NCI-H526 (cell line): ENCODE measurements around the gene CD200.
"Not testable (repeated sequence)": the region's sequence is repeated elsewhere in the genome, so short reads cannot be mapped to it uniquely, and the experiment has no call there.

Experiments
- DNase-seq, 2 experiments: peaks; one replicate each; lab custom pipeline; 2025; lab: John Stamatoyannopoulos, UW

CD200 gene

DNA sequence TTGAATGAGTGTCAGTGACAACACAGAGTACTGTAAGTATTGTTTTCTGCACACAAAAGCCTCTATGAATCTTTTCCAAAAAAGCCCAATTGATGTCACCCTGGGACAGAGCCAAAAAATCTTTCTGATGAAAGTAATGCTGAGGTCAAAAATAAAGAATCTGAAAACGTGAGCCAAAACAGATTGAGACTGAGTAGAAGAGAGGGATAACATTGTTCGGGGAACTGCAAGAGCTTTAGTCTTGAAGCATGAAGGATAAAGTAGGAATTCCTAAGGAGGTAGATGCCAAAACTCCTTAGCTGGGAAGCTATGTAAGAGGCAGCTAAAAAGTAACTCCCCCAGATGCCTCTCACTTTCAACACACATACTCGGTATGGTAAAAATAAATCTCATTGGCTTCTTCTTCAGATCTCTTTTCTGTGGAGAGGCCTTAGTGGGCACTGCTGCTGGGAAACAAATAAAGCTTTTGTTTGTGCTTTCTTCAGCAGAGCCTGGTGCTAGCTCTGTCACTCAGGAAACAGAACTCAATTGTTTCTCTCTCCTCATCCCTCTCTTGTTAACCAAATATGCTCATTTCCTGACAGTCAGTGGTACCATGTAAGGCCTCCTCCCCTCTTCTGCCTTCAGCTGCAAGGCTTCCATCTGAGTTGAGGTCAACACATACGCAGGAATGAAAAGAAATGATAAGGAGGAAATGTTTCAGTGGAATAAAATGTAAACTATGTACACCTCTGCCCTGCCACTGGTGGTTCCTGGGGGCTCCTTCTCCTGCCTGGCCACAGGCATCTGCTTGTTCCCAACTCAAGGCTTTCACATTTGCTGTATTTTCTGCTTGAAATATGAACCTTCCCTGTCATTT is 58.1 kb downstream of the CD200 start:
- peak in 1 of 2 experiments; percentile 9 for DNase-seq

DNA sequence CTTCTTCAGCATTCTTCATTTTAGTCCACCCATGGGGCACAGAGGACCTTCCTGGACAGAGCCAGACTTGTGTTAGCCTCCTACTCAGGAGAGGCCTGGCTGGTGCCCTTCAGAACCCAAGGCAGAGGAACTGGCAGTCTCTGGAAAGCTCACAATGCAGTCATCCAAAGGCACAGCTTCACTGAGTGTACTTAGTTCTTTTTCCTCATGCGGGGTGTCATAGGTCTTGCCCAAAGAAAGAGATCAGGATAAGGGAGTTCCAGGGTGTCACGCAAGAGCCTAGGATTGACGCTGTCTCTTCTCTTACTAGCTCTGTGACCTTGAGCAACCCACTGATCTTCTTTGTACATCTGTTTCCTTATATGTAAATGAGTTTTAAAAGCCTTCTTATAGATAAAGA is 58.7 kb downstream of the CD200 start:
- no peak for DNase-seq

DNA sequence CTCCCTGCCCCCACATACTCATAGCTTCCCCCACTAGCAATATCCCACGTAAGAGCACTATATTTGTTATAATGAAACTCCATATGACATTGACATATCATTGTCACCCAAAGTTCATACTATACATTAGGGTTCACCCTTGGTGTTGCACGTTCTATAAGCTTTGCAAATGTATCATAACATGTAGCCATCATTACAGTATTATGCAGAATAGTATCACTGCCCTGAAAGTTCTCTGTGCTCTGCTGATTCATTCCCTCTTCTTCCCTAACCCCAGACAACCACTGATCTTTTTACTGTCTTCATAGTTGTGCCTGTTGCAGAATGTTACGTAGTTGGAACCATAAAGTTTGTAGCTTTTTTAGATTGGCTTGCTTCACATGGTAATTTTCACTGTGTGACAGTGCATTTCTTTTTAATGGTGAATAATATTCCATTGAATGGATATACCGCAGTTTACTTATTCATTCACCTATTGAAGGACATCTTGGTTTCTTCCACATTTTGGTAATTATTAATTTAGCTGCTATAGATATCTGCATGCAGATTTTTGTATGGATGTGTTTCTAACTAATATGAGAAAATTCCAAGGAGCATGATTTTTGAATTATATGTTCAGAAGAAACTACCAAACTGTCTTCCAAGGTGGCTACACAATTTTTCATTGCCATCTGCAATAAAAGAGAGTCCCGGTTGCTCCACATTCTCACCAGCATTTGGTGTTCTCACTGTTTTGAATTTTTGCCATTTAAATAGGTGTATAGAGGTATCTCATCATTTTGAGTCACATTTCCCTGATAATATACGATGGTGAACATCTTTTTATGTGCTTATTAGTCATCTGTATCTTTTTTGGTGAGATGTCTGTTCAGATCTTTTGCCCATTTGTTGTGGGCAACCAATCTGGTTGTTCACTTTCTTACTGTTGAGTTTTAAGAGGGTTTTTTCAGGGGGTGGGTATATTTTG is 59.7 kb downstream of the CD200 start:
- DNase-seq, result no peak

DNA sequence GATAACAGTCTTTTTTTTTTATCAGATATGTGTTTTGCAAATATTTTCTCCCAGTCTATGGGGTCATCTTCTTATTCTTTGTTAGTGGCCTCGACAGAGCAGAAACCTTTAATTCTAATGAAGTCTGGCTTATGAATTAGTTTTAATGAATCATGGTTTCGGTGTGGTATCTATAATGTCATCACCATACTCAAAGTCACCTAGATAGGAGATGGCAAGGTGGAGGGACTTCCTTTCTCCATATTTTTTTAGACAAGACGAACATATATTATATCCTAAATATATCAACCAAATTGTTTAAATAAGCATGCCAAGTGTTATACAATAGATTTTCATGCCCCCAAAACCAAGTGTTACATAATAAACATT is 60.4 kb downstream of the CD200 start:
- DNase-seq, result no peak

DNA sequence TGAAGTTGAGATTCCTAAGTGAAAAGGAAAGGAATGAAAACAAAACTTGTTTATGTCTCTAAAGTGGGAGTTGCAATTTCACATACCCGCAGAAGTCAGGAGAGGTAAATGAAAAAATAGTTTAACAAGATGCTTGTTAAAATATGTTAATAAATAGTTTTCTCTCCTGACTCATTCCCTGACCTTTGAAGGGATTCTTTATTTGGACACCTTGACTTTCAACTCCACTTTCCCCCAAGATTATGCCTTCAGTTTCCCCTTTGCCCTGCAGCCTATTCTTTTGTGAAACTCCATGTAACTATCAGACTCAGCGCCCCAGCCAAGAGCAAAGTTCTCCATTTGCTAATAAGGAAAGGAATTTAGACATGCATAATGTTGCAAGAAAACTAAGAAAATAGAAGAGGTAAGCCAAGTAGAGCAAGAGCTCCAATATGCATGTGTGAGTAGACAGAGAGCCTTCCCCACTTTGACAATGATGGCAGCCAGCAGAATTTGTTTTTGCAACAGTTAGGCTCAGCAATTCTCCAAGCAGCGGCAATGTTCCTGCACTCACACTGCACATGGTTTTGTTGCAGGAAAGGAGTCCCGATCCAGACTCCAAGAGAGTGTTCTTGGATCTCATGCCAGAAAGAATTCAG is 61.2 kb downstream of the CD200 start:
- no peak for DNase-seq

DNA sequence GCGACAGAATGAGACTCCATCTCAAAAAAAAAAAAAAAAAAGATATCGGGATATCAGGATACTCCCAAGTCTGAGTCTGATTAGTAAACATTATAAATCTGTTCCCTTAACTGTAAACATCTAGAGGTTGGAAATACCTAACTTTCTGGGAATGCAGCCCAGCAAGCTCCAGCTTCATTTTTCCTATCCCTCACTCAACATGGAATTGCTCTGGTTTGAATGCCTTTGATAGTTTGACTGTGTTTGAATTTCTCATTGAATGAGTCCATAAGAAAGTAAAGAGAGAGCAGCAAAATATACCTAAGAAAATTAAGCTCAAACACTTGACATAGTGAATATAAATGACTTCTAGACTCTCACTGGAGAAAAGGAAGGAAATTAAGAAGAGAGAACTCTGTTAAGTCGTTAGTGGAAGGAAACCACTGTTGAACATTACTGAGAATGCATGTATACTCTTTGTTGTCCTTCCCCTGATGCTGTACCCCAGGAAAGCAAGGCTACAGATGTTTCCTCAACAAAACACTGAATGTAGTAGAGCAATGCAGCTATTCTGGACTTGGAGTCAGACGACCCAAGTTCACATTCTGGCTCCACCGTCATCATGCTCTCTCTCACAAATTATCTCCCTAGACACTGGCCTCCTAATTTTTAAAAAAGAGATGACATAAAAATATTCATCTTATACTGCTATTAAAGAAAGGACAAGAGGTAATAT is 62.4 kb downstream of the CD200 start:
- no peak for DNase-seq

DNA sequence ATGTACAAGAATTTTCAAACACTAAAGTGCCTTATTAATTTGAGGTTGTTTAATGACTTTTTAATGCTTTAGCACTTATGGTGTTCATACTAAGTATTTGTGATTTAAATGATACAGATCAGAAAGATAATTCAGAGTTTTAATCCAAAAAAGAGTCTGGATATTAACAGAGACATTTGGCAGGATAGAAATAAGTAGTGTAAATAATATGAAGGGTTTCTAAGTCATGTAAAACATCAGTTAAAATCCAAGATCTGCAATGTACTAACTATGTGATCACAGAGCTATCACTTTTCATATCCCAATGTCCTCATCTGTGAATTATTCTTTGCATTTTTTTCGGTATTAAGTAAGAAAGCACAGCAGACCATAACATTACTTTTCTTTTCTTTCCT is 62.9 kb downstream of the CD200 start:
- DNase-seq, result no peak

DNA sequence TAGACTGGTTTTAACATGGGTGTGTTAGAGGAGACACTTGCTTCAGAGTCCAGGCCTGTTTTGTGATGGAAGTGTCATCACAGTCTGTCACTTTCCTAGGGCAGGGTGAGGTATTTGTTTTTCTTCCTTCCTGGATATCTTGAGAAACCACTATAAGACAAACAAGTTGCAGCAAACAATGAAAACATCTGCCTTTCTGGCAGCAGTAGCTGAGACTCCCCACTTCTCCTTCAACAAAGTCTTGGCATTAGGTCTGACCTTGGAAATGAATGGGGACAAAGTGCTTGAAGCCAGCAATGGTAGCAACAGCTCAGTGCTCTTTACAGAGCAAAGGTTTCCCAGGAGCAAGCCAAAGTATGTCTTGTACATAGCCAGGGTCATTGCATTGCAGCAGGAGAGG is 64.6 kb downstream of the CD200 start:
- no peak for DNase-seq

DNA sequence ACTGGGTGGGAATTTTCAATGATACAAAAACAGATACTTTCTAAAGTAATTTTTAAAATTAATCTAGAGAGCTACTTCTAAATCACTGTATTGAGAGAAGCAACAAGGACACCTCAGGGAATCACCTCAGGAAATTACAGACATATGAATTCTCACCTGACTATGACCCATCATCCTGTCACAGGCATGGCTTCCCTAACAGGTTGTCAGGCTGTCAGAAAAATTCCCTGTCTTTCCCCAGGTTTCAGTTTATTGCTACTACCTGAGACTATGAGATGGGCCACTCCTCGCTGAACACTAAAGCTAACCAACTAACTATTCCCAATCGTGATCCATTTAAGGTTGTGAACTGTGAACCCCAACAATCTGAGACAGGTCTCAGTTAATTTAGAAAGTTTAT is 66.1 kb downstream of the CD200 start:
- no peak for DNase-seq

DNA sequence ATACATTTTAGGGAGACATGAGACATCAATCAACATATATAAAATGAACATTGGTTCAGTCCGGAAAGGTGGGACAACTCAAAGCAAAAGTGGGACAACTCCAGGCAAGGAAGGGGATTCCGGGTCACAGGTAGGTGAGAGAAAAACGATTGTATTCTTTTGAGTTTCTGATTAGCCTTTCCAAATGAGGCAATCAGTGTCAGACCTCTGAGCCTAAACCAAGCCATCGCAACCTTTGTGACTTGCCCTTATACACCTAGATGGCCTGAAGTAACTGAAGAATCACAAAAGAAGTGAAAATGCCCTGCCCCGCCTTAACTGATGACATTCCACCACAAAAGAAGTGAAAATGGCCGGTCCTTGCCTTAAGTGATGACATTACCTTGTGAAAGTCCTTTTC is 66.6 kb downstream of the CD200 start:
- DNase-seq, result not testable (repeated sequence)

DNA sequence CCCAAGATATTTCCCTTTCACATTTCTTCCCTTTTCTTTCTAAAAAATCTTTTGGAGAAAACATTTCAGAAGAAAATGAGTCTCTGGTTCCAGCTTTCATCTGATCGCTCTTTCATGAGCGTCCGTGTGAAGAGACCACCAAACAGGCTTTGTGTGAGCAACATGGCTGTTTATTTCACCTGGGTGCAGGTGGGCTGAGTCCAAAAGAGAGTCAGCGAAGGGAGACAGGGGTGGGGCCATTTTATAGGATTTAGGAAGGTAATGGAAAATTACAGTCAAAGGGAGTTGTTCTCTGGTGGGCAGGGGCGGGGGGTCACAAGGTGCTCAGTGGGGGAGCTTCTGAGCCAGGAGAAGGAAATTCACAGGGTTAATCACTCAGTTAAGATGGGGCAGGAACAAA is 67.4 kb downstream of the CD200 start:
- not testable (repeated sequence) for DNase-seq

DNA sequence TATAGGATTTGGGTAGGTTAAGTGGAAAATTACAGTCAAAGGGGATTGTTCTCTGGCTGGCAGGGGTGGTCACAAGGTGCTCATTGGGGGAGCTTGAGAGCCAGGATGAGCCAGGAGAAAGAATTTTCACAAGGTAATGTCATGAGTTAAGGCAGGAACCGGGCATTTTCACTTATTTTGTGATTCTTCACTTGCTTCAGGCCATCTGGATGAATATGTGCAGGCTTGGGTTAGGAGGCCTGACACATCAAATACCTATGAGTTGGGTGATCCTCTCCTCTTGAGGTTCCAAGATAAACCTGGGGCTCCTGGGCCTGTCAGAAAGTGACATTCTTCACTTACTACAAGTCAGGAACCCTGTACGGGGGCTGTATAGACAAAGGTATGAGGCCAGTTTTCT is 68.7 kb downstream of the CD200 start:
- no peak for DNase-seq

DNA sequence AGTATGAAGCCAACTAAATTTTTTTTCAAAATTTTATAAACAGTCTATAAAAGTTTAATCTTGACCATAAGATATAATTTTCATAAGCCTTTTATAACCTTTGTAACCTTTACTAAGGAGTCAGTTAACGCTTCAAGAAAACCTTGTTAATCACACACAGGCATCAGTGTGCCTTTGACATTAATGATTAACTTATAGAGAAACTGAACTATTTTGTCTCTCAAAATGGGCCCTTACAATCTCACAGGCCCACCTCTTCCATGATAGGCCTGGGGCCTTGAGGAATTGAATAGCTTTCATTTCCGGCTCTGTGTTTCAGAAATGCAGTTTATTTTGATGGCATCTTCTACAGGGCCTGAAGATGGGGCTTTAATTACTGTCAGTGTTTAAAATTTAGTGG is 70.1 kb downstream of the CD200 start:
- DNase-seq, result no peak

DNA sequence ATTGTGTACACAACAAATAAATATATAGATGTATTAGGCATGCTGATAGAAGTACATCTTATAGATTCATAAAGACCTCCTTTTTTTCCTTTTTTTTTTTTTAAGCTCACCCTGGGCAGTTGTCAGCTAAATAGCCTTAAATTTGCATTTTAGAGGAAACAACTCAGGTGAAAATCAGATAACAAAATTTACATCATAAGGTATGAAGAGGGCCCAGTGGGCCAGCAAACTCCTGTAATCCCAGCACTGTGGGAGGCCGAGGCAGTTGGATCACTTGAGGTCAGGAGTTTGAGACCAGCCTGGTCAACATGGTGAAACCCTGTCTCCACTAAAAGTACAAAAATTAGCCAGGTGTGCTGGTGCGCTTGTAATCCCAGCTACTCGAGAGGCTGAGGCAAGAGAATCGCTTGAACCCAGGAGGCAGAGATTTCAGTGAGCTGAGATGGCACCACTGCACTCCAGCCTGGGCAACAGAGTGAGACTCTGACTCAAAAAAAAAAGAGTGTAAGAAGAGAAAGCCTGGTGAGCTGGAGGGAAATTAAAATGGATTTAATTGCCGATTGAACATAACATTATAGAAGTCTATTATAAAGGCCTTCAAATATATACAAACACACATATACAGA is 72.1 kb downstream of the CD200 start:
- DNase-seq, result peak in 1 of 2 experiments; percentile 11

DNA sequence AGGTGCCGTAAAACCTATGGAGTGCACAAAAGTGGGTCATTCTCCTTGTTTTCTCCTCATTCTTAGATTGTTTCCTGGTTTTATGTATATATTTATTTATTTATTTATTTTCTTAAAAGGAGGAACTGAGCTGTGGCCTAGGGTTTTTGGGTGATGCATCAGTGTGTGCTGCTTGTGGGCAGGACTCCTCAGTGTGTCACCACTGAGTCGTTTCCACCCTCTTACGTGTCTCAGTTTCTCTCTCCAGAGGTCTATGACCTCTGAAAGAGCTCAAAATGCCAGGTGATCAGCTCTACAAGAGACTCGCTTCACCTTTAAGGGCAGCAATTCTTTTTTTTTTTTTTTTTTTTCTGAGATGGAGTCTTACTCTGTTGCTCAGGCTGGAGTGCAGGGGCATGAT is 72.9 kb downstream of the CD200 start:
- no peak for DNase-seq

DNA sequence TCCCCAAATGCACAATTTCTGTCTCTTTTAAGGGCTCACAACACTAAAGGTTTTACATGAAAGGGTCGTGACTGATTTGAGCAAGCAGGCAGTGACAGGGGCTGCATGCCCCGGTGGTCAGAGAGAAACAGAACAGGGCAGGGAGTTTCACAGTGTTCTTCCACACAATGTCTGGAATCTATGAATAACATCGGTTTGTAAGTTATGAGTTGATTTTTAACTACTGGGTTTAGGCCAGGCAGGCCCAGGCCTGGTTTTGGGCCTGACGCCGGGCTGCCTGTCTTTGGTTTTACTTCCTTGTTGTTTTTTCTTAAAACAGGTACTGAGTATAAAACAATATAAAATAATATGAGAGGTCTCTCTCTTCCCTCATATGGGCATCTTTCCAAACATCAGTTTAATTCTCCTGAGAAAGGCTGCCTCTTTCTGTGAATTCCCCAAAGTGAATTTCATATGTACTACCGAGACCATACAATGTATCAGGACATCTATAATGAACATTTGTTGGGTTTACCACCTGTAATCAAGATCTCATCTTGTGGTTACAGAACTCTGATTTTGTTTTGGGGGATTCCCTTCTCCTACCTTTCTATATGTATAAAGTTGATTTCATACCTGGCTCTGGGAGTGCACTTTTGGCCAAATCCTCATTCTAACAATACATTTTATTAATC is 74.4 kb downstream of the CD200 start:
- DNase-seq, result no peak

DNA sequence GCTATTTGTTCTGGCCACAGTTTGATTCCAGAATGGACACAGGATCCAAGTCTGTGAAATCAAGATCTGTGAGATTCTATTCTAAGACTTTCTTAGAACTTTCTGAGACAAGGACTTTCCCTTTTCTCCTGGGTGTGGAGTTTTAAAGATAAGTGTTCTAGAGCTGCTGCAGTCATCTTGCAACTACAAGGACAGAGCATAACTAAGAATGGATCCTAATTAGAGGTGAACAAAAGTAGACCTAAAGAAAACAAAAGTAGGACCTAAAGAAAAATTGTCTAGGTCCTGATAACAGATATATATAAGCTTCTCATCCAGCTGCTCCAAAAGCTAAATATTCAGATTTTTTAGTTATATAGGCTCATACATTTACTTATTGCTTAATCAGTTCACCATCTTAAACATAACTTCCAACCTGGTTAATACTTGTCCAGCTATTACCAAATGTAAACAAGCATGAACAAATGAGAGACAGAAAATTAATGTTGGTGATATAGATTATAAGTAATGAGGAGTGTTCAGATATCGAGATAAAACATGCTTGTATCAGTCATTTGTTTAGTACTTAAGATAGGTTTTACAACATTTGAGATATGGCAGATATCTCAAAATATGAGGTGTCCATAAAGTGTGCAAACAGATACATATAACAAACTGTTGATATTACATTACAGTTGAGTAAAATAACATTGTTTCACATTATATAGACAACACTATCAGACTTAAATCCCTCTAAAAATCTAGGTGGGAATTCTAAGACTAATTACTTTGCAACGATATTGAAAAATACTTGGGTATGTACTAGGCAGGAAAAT is 75.1 kb downstream of the CD200 start:
- no peak for DNase-seq

DNA sequence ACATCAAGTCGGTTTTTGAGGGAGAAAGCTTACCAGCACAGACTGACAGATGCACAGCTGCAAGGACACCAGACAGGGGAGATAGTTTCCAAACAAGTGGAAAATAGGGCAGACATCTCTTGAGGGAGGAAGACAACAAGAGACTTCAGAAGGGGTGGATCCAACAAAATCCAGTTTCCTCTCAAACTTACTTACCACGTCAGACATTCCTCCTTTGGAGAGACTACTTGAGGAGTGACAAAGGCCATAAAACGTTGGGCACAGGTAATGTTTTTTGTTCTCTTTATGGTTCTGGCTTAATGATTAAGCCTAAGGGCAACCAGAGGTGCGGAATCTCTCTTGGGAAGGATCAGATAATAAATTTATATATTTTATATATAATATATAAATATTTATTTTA is 76.1 kb downstream of the CD200 start:
- DNase-seq, result no peak

DNA sequence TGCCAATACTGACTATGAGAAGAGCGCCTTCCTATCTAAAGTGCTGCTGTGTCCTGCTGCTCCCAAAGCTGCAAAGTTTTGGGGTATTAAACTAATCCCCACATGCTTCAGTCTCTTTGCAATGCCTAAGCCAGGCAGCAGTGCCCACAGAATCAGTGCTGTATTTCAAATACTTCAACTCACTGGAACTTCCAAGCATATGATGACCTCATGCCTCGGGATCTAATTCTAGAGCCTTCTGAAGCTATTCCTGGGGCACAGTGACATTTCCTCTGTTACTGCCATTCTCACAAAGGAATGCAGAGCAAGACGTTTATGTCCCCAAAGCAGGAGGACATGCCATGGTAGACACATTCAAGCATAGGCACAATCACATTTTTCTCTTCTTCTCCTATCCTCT is 78.5 kb downstream of the CD200 start:
- DNase-seq, result no peak
